Adrenal gland (tissue), 5 donors: ENCODE data around the gene SLC24A5.

ENCODE experiments used
- CTCF ChIP-seq, 6 experiments: fragments of 450-650 bp in 4 of 6; fragments of 200-600 bp in 2 of 6; sonication (generic) in 1 of 6; IDR thresholded peaks; 1 replicate in 5 of 6; 2 replicates in 1 of 6; pipeline versions ENCODE4 v1.5.1 to v1.8.0; 2016 to 2021; ENCODE audit warnings: antibody characterized with exemption in 6 of 6, mild to moderate bottlenecking in 2 of 6, moderate library complexity in 1 of 6
- POLR2A ChIP-seq, 2 donors: fragments of 450-650 bp; IDR thresholded peaks; one replicate each; pipeline ENCODE4 v1.6.1; 2017; ENCODE audit warnings: antibody characterized with exemption in 2 of 2, mild to moderate bottlenecking in 2 of 2, moderate library complexity in 1 of 2
- donor health status: DM: no; HTN: no; CAD: no.

DNA sequence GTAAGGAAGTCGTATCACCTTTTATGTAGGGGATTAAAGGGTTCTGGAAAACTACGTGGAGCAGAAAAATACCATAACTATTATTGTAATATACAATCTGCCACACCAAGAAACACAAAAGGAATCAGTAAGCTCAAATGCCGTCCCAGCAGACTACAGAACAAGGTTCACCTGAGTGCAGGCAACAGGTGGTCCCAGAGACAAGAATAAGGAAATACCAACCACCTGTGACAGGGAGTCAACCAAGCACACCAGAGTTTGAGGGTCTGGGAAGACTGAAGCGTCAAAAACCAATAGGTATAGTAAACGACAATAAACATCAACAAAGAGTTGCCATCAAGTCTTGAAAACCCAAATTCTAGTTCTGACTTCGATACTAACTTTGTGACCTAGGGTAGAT, 12.1 kb downstream of the SLC24A5 start:
- TF ChIP-seq CTCF (IDR thresholded peaks at IDR 0.05), result no peak
- no peak for TF ChIP-seq POLR2A (IDR thresholded peaks at IDR 0.05)
